Posterior cingulate gyrus (tissue), 11 donors: ENCODE data around the gene ZSWIM6.
A peak's percentile ranks its signal among the peaks of the same experiment; 100 is the strongest.

Experiments
- DNase-seq, 10 donors: peaks; one replicate each; pipeline versions ENCODE4 v3.0.0 to v3.0.0-alpha.2; 2020 to 2021; ENCODE audit warnings: mixed read lengths in 3 of 10
- intact Hi-C: fragments of 100-400 bp; cut with DNase I; formaldehyde crosslinking; loops from one replicate; pipeline ENCODE4 v1.15.1; 2023

The ZSWIM6 gene

DNA sequence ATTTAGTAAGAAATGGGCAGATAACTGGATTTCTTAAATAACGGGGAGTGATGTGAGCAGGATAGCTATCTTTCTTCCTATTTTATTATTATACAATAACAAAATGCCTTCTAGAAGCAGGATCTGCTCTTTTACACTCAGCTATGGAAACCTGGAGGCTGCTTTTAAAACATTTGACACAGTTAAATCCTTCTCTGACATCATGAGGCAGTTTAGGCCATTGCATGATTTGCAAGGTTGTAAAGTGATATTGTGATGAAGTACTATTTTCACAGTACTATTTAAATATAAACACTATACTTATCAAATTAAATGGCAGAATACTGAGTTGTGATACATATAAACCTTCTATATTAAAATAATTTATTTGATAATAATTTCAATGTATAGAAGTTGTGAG is 93.9 kb downstream of the ZSWIM6 start:
- no peak for DNase-seq
- intact Hi-C loops: no loop called here

DNA sequence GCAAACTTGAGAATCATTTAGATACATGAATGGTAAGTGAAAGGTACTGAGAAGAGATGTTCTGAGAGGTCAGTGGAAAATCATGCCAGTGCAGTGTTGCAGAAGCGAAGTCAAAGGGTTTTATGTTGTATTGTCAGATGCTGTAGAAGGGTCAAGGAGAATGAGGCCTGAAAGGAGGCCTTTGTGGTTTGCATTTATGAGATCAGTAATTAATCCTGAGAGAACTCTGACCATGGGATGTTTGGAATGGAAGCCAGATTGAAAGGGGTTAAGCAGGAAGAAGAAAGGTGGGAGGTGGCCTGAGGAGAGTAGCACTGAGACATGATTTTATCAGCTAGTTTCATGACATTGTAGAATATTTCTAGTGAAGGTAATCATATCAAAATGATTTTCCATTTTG is 97.8 kb downstream of the ZSWIM6 start:
- intact Hi-C loops: no loop called here
- no peak for DNase-seq

DNA sequence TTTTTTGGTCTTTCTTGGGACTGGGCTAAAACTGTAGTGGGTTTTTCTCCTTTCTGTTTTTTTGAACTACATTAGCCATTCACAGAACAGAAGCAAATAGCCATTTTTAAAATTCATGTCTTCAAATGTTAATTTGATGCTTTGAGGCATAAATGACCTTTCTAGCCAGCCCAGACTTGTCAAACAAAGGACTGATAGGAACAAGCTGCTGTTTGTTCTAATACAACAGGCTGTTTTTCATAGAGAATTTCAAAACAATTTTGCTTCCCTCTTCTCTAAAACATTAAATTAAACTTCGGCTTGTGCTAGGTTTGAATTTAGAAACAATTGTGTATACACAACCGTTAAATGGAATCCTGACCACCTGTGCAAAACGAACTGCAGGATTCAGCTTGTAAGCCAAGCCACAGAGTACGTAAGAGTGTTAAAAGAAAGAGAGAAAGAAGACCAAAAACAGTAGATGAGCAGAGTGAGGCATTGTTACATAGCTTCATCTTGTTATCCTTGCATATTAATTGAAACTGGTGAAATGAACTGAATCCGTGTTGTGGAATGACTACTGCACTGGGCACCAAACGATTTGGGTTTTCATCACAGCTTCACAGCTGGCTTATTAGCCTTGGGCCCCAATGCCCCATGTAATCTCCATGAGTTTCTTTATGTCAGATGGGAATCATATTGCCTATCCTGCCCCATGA is 100.0 kb downstream of the ZSWIM6 start:
- intact Hi-C loops: no loop called here
- no peak for DNase-seq

DNA sequence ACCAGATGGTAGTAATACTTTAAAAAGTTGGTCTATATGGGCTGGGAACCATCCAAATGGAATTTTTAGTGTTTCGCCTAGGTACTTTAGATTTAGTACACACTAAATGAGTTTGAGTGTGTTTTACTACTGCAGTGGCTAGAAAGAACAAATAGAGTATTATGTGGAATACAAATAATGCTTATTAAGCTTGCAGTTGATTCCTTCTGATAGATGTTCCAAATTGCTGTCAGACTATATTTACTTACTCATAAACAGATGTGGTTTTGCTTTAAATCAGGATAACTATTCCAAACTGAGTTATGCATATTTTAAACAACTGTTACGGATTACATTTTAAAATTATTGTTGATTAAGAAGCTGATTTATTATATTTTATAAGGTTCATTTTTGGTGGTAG is 103.3 kb downstream of the ZSWIM6 start:
- DNase-seq: no peak
- intact Hi-C loops: loop anchor here (5.0 kb wide), 1 partner anchor 172 kb away; no protein-coding TSS in a partner anchor

DNA sequence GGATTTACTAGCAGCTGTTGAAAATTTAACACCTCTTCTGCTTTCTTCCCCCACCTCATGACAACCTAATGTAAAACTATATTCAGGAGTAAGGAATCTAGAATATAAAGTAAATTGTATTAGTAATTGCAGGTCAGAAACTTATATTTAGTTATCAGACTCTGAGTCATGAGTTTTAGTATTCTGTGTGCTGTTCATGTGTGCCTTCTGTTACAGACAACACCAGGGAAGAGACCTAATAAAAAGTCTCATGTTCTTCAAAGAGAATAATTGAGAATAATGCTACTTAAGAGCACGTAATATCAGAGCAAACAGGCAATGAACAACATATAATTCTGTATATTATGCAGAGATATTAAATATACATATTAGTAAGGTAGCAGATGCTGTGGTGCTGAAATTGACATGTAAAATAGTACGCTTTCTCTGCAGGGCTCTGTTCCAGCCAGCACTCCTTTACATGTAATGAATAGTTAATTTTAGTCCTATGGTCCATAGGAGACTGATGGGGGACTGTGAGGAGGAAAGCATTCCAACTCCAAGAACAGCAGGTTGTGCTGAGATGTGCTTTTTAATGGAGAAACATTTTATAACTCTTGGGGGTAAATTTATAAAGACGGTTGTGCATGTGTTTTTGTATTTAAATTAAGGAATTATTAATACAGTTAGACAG is 106.4 kb downstream of the ZSWIM6 start:
- intact Hi-C loops: loop anchor here (5.0 kb wide), 1 partner anchor 169 kb away; no protein-coding TSS in a partner anchor
- DNase-seq: no peak

DNA sequence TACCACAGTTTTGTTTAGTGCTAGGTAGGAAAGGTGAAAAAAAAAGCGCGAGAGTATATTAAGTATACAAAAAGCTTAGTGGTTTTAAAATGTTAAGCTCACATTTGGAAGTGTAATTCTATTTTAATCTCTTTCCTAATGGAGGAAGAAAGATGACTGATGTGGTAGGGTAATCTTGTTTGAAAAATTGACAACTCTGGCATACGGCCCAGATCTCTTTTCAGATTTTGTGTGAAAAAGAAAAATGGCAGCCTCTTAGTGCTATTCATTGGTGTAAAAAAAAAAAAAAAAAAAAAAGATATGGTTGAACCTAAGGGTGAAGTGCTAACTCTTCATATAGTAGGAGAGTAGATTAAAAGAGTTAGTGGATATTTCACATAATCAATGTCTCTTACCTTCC is 108.0 kb downstream of the ZSWIM6 start:
- no peak for DNase-seq
- intact Hi-C loops: no loop called here

DNA sequence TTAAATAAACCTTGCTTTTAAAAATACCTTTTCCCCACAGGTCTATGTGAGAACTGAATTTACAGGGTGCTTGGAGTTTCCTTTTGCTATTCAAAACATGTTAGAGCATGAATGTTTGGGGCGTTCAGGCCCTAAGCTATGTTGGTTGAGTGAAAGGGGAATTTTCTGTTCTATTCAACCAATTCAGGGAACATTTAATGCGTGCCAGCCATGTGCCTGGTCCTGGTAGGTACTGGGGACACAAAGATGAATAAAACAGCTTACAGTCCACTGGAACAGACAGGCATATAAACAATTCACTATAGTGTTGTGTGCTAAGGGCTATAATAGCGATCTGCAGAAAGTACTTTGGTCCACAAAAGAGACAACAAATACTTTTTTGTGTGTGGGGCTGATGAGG is 108.5 kb downstream of the ZSWIM6 start:
- DNase-seq: peak in 1 of 10 donors; percentile 49
- intact Hi-C loops: no loop called here

DNA sequence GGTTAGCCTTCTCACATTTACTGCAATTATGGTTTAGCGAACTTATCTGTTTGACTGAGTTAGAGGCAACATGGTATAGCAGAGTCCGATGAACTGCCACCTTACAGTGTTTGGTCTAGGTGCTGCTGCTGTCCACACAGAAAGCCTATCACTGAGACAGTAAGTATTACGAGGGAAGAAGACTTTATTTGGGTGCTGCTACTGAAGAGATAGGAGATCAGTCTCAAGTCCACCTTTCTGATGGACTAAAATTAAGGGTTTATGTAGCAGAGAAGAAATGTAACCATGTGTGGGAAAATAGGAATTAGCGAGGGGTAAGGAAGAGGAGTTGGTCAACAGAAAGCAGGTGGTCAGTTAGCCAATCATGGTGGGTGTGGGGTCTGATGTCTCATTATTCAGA is 109.7 kb downstream of the ZSWIM6 start:
- intact Hi-C loops: no loop called here
- DNase-seq: no peak

DNA sequence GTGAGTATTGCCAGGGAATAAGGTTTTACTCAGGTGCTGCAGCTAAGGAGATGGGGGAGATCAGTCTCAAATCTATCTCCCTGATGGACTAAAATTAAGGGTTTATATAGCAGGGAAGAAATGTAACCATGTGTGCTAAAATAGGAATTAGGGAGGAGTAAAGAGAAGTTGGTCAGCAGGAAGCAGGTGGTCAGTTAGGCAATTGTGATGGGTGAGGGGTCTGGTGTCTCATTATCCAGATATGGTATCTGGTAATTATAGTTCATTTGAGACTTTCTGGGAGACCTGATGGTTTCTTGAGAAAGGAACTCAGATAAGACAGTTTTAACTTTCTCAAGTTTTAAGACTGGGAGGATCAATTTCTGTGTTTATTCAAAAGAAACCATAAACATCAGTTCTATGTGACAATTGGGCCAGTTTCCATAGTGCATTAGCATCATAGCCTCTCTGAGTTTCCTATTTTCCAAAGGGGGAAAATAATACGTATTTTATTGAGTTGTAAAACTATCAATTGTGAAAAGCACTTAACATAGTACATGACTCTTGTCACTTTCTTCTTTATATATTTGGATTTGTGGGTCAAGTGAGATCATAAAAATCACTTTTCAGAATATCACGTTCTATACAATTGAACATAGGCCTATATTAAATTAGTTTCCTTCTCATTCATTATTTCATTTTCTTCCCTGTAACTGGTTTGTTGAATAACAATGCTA is 115.9 kb downstream of the ZSWIM6 start:
- intact Hi-C loops: no loop called here
- DNase-seq: no peak

DNA sequence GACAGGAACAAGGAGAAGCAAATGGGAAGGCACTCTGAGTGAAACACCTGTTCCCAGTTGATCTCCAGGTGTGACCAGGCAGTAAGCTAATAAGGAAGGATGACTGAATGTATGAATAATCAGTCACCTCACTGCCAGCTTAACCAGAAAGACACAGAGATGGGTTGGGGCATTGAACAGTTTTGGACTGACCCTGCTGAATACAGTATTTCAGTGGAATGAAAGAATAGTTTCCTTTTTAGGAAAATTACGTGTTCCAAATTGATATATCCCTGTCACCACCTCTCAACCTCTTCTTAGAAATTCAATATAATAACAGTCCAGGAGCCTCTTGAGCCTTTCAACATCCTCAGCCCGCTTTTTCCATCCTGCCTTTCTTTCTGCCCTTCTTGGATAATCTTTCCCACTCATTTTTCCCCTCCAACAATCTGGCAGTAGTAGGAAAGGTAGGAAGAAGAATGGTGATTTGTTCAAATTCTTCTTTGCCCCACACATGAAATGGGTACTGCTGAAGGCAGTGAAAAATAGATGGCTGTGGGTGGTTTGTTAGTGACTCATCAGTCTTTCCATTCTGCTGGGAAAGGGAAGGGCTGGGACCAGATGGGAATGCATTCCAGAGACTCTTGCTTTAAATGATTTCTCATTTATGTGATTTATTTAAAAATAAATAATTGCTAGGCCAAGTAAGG is 117.9 kb downstream of the ZSWIM6 start:
- intact Hi-C loops: no loop called here
- no peak for DNase-seq

DNA sequence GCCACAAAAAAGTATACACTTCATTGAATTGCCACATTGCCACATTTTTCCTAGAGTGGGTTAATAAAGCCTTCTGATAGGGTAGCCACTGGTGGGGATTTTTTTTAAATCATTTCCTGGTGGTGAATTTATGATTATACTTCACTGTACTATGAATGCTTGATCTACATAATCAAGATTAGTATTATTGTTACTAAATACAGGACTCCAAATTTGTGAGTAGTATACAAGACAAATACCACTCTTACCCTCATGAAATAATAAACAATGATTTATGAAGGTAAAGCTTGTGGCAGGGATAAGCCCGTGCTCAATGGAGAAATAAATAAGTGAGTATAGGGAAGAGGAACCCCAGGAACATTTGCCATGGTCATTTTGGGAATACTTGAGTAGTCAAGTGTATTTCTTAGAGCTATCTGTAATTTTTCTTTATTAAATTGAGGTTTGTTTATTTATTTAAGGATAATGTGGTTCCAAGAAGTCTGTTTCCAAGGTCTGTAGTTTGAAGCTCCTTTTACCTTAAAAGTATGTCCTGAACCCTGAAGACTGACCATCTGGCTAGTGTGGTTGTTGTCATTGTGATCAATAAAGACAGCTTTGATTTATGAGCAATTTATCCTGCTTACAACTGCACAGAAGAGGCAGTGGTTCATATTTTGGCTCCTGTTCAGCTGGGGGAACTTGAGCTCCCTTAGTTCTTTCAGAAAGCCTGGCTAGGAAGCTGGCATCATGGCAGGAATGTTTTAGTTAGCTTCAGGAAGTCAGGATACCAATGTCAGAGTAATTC is 118.6 kb downstream of the ZSWIM6 start:
- no peak for DNase-seq

DNA sequence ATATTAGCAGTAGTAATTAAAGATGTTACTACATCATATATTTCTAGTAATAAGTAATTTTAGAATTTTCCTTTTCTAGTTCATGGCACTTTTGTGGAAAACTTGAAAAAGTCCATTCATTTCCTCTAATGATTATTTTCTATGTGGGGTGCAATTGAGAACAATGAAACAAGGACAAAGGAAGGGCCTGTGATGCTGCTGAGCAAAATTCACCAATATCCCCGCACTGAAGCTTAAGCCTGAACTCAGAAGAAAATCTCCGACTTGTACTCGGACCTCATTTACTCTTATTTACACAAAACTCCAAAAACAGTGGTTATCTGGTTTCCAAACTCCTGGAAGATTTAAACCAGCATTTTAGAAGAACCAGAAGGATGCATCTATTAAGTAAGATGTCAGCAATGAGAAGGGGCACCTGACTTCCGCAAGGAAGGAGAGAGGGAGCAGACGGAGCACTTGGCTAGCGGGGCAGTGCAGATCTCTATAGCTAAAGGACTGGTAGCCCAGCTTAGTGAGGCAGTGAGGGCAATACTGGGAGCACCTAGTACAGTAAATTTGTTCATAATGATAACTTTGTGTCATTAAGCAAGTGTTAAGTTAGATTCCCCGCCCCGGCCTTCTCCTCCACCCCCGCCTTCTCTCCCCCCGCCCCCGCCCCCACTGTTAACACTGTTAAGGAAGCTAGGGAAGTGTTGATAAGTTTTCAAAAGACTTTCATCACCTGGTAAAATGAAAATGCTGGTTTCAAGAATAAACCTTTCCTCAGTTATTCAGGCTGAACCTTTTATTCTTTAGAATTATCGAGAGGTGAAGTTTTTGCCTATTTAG is 123.3 kb downstream of the ZSWIM6 start:
- DNase-seq: no peak
- intact Hi-C loops: no loop called here

More for the DNA sequence above, 118.6 kb downstream of the ZSWIM6 start:
- intact Hi-C loops: no loop called here

DNA sequence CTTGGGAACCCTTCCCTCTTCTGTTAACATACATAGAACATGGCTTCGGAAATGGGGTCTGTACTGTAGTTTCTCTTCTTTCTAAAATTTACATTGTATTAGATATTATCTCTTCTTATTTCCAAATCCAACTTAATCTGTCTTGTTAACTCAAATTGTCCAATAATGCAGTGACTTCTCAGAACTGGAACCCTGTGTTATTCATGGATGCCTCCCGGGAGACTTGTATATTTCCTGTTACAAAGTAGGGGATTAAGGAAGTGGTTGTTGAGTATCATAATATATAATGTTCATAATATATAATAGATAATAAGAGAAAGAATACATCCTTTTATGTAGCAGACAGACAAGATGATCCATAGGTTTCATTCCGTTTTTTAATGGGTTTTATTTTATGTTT is 128.4 kb downstream of the ZSWIM6 start:
- intact Hi-C loops: no loop called here

DNA sequence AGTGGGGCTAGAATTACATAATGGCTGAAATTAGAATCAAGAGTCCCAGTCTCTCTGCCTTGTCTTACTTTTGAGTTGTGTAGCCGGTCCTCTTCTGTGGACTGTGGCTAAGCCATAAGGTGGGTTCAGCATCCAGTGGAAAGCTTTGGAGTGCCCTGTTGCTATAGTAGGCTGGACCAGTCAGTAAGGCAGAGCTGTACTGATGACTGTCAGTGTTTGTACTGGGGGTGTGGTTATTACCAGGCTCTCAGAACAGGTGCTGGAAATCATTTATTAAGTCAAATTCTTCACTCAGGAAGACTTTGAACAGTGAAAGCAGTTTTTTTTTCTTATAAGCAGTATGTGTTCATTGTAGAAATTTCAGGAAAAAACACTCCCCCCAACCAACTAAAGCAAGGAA is 129.4 kb downstream of the ZSWIM6 start:
- intact Hi-C loops: no loop called here
- no peak for DNase-seq

More for the DNA sequence above, 128.4 kb downstream of the ZSWIM6 start:
- no peak for DNase-seq

DNA sequence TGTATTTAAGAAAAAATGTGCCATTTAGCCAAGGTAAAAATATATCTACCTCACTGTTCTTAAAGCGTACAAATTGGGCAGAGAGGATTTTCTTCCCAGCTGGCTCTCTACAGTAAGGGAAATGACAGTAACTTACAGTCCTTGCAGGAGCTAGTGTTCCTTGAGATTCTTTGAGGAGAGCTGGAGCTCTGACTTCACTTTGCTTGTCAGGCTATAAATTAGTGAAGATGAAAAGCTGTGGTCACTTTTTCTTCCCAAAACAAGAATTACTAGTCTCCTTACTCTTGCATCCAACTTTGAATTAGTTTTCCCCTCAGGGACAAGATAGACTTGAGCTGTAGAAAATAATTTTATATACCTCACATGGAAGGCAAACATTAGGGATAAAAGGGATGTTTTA is 129.9 kb downstream of the ZSWIM6 start:
- intact Hi-C loops: no loop called here
- DNase-seq: no peak

DNA sequence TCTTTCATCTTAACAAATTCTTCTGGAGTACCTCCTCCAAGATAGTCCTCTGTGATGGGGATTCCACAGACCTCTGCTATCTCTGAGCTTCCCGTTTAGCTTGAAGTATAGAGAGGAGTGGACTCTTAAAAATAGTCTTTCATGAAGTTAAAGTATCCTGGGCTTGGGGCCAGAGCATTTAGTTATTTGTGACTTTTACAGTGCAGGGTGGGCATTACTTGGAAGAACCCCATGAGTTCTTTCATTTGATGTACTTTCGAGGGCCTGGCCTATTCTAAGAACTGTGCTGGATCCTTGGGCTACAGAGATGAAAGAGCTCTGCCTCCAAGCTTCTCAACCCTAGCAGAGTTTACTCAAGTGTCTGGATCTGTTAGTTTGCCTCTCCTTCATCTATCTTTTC is 131.5 kb downstream of the ZSWIM6 start:
- no peak for DNase-seq
- intact Hi-C loops: no loop called here

DNA sequence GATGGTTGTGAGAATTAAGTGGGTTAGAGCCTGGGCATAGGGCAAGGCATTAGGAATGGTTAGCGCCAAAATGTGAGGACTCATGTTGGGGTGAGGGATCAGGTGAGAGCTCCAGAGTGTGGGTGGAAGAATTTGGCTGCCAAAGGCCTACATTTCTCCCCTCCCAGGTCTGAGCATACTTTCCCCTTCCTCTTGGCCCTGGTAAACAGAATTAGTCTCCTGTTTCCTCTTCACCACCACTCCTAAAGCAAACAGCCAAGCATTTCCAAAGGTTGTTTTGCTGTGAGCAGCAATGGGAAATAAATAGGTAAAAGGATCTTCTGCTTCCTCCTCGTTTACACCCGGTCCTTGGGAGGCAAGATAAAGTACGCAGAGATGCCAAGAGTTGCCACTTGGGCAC is 132.5 kb downstream of the ZSWIM6 start:
- intact Hi-C loops: no loop called here
- no peak for DNase-seq

DNA sequence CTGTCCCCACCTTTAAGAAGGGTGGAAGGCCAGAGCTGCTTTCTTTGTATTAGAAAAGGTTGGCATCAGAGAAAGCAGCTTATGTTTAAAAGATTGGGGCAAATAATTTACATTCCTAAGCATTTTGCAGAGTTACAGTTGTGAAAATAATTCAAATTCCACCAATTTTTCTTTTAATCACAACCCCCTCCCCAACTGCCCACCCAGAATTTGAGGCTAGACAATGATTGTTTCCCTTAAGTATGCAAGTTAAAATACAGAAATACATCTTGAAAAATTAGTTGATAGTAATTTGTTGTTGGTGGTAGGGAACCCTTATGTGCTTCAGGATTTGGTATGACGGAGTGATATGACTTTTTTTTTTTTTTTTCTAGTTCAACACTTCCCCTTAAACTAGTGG is 133.0 kb downstream of the ZSWIM6 start:
- no peak for DNase-seq
- intact Hi-C loops: no loop called here

DNA sequence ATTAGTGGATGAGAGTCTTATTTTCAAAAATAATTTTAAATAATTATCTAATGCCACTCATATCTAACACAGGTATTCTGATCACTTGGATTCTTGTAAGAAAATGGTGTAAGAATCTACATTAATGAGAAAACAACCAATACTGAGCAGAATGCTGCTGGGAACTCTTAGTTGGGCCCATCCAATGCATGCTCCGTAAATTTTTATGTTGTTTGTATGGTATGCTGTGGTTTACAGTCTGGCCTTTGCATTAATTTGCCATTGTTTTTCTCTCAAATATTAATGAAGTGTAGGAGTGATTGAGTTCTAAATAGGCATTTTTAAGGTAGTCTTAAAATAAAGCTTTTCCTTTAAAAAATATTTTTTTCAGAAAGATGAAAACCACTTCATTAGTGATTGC is 133.4 kb downstream of the ZSWIM6 start:
- DNase-seq: no peak
- intact Hi-C loops: no loop called here
